A549 (cell line): ENCODE results near the gene SNCAIP. TPM values are rescaled to one million over a fixed set of nuclear protein-coding genes. Genes with fewer than 3 reads are reported as not detected.
A peak's percentile ranks its signal among the peaks of the same experiment; 100 is the strongest.

ENCODE experiments used
- ATAC-seq, 2 experiments: fragments of 200-7000 bp in 1 of 2; fragments of >200 bp in 1 of 2; cut with Nextera tagmentation in 1 of 2; cut with Tn5 transposase in 1 of 2; 3 replicates each; pipeline versions ENCODE4 v1.8.0 to v1.9.1; 2018 to 2020; ENCODE audit warnings: mild to moderate bottlenecking in 1 of 2, moderate library complexity in 1 of 2
- CTCF ChIA-PET: fragments of 300-600 bp; sonication (Branson Sonifier 250); formaldehyde crosslinking; extraction: SDS; loops from one replicate; lab custom pipeline; 2021; ENCODE audit warnings: antibody characterized with exemption, inconsistent platforms; lab: Yijun Ruan, JAX
- POLR2A ChIA-PET: fragments of 350-600 bp; formaldehyde crosslinking; extraction: SDS; loops from one replicate; lab custom pipeline; 2021; ENCODE audit warnings: antibody characterized with exemption, inconsistent platforms; lab: Yijun Ruan, JAX
- DNase-seq, 2 experiments: peaks; one replicate each; pipeline versions ENCODE4 v3.0.0 to v3.0.0-alpha.2; 2011 to 2016; ENCODE audit warnings: low read depth in 1 of 2, low spot score in 1 of 2
- FAIRE-seq: peaks from 2 replicates; lab custom pipeline; 2011; peaks lifted over from hg19 to GRCh38; lab: Jason Lieb, UNC
- H3K27ac ChIP-seq, 2 experiments: fragments of >200 bp; sonication (Bioruptor Twin); formaldehyde crosslinking; 3 replicates each; pipeline ENCODE4 v1.5.1; 2016 to 2017
- H3K4me1 ChIP-seq: fragments of >200 bp; sonication (Bioruptor Twin); formaldehyde crosslinking; 3 replicates; pipeline ENCODE4 v1.6.1; 2016
- H3K4me2 ChIP-seq: fragments of >200 bp; sonication (Bioruptor Twin); formaldehyde crosslinking; 3 replicates; pipeline ENCODE4 v1.6.1; 2016
- H3K4me3 ChIP-seq: fragments of >200 bp; sonication (Bioruptor Twin); formaldehyde crosslinking; 3 replicates; pipeline ENCODE4 v1.5.1; 2016
- H3K9me3 ChIP-seq: fragments of >200 bp; sonication (Bioruptor Twin); formaldehyde crosslinking; 3 replicates; pipeline ENCODE4 v1.6.1; 2016
- CBX8 ChIP-seq: fragments of 200-600 bp; sonication (generic); IDR thresholded peaks from 2 replicates; pipeline ENCODE4 v1.6.1; 2016
- CEBPB ChIP-seq, 2 experiments: fragments of >200 bp in 1 of 2; sonication (Bioruptor Twin) in 1 of 2; formaldehyde crosslinking in 1 of 2; IDR thresholded peaks; 2 replicates each; pipeline ENCODE4 v1.6.1; 2012 to 2016
- CHD2 ChIP-seq: fragments of 150-350 bp; IDR thresholded peaks from 2 replicates; pipeline ENCODE4 v1.6.1; 2014; ENCODE audit warnings: low read length; ENCODE audit not compliant: partially characterized antibody
- EHF ChIP-seq: fragments of 250-450 bp; sonication (Bioruptor Pico); IDR thresholded peaks from 2 replicates; pipeline ENCODE4 v1.5.0; 2020; ENCODE audit warnings: mild to moderate bottlenecking
- ESRRA ChIP-seq: fragments of 150-350 bp; IDR thresholded peaks from 2 replicates; pipeline ENCODE4 v1.6.1; 2014; ENCODE audit warnings: mild to moderate bottlenecking, low read length, borderline replicate concordance
- FOSB ChIP-seq: fragments of 250-450 bp; sonication (Bioruptor Pico); IDR thresholded peaks from 2 replicates; pipeline ENCODE4 v1.5.0; 2020; ENCODE audit warnings: mild to moderate bottlenecking, moderate library complexity
- GATA3 ChIP-seq: IDR thresholded peaks from 2 replicates; pipeline ENCODE4 v1.6.1; 2012; ENCODE audit warnings: borderline replicate concordance
- HOXA7 ChIP-seq: fragments of 250-450 bp; sonication (Bioruptor Pico); IDR thresholded peaks from 2 replicates; pipeline ENCODE4 v1.5.0; 2020; ENCODE audit warnings: mild to moderate bottlenecking, moderate library complexity
- KDM1A ChIP-seq: fragments of 200-600 bp; sonication (generic); IDR thresholded peaks from 2 replicates; pipeline ENCODE4 v1.6.1; 2016; ENCODE audit warnings: low read depth, mild to moderate bottlenecking
- KDM5A ChIP-seq: fragments of 200-600 bp; sonication (generic); IDR thresholded peaks from 2 replicates; pipeline ENCODE4 v1.6.1; 2016; ENCODE audit warnings: antibody characterized with exemption, mild to moderate bottlenecking
- MAFK ChIP-seq: fragments of 450-650 bp; IDR thresholded peaks from 2 replicates; pipeline ENCODE4 v1.6.1; 2014; ENCODE audit not compliant: partially characterized antibody
- MAZ ChIP-seq: fragments of 150-350 bp; IDR thresholded peaks from 2 replicates; pipeline ENCODE4 v1.6.1; 2014; ENCODE audit warnings: antibody characterized with exemption, low read depth, low read length, borderline replicate concordance
- NFE2L2 ChIP-seq: fragments of 150-350 bp; conservative IDR thresholded peaks from 2 replicates; pipeline ENCODE4 v1.6.1; 2014; ENCODE audit warnings: low read length
- NR3C1 ChIP-seq: fragments of >200 bp; sonication (Bioruptor Twin); formaldehyde crosslinking; IDR thresholded peaks from 3 replicates; pipeline ENCODE4 v1.6.1; 2017
- POLR2A ChIP-seq: IDR thresholded peaks from 2 replicates; pipeline ENCODE4 v1.6.1; 2012; ENCODE audit warnings: mild to moderate bottlenecking, low read length
- POLR2AphosphoS2 ChIP-seq: conservative IDR thresholded peaks from 2 replicates; pipeline ENCODE4 v1.6.1; 2012; ENCODE audit warnings: low read length, improper control_type of control experiment, inconsistent platforms
- RAD21 ChIP-seq, 2 experiments: fragments of >200 bp in 1 of 2; sonication (Bioruptor Twin) in 1 of 2; formaldehyde crosslinking in 1 of 2; IDR thresholded peaks in 1 of 2; conservative IDR thresholded peaks in 1 of 2; 2 replicates in 1 of 2; 3 replicates in 1 of 2; pipeline ENCODE4 v1.6.1; 2012 to 2018; ENCODE audit warnings: inconsistent platforms in 1 of 2
- RCOR1 ChIP-seq: fragments of 150-350 bp; IDR thresholded peaks from 2 replicates; pipeline ENCODE4 v1.6.1; 2014; ENCODE audit warnings: antibody characterized with exemption, low read length, low read depth
- RNF2 ChIP-seq: fragments of 200-600 bp; sonication (generic); IDR thresholded peaks from 2 replicates; pipeline ENCODE4 v1.6.1; 2016; ENCODE audit warnings: low read depth, mild to moderate bottlenecking, antibody characterized with exemption, moderate library complexity, borderline replicate concordance
- SMC3 ChIP-seq: fragments of >200 bp; sonication (Bioruptor Twin); formaldehyde crosslinking; IDR thresholded peaks from 3 replicates; pipeline ENCODE4 v1.6.1; 2018; ENCODE audit warnings: inconsistent platforms
- SREBF2 ChIP-seq: fragments of 450-650 bp; IDR thresholded peaks from 2 replicates; pipeline ENCODE4 v1.6.1; 2014; ENCODE audit warnings: mild to moderate bottlenecking, moderate library complexity
- TFCP2L1 ChIP-seq: fragments of 250-450 bp; sonication (Bioruptor Pico); IDR thresholded peaks from 2 replicates; pipeline ENCODE4 v1.5.0; 2021; ENCODE audit warnings: mild to moderate bottlenecking
- WGBS: methylation state at CpG from one replicate; pipeline ENCODE4 v1.1.6; 2017; ENCODE audit errors: missing lambda C conversion rate; 5-methylcytosine and 5-hydroxymethylcytosine counted together
- polyA plus RNA-seq, 4 experiments: library from polyadenylated mRNA; depleted of rRNA in 3 of 4; stranded (reverse); fragments of >200 nt; fragmentation: RNase III in 1 of 4; extraction: RNeasy Plus Mini Kit Qiagen cat#74134 plus additional on column Dnase treatment in 1 of 4; gene quantifications; 2 replicates in 3 of 4; 3 replicates in 1 of 4; pipeline ENCODE4 v1.2.3, GENCODE V29; 2011 to 2017
- TF ChIP-seq, protein P1 (sequence below): fragments of 250-450 bp; sonication (Bioruptor Pico); IDR thresholded peaks from 2 replicates; pipeline ENCODE4 v1.5.0; 2021; ENCODE audit warnings: mild to moderate bottlenecking, moderate library complexity, borderline replicate concordance
- TF ChIP-seq, protein P2 (sequence below): fragments of >200 bp; sonication (Bioruptor Twin); formaldehyde crosslinking; IDR thresholded peaks from 3 replicates; pipeline ENCODE4 v1.6.1; 2016
- TF ChIP-seq, protein P3 (sequence below): fragments of >200 bp; sonication (Bioruptor Twin); formaldehyde crosslinking; IDR thresholded peaks from 3 replicates; pipeline ENCODE4 v1.5.1; 2016
- TF ChIP-seq, protein P4 (sequence below): fragments of >200 bp; sonication (Bioruptor Twin); formaldehyde crosslinking; IDR thresholded peaks from 2 replicates; pipeline ENCODE4 v1.6.1; 2016
- TF ChIP-seq, protein P5 (sequence below): IDR thresholded peaks from 2 replicates; pipeline ENCODE4 v1.6.1; 2012

Gene SNCAIP
- polyA plus RNA-seq, 2 of the 4 experiments (the other 2 are of a cell fraction), result 0.03 to 0.04 TPM

DNA sequence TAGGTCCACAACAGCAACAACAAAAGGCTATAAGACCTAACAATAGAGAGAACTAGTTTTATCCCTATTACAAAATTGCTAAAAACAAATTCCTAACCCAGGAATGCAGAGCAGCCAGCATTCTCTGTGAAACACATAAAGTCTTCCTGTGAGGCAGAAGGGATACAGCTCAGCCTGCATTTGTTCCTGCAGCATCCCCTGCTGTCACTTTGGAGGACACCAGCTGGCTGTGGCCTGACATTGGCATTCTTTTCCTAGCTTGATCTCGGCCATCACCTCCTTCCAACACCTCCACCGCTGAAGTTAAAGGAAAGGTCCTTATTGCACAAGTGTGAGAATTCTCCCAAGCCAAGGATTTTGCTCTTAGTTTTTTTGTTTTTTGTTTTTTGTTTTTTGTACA lies 186.1 kb downstream of the SNCAIP start:
- WGBS, result 54% methylated on average over 2 of the region's 2 CpGs
- ChIA-PET CTCF (no interaction called here), POLR2A (no interaction called here)
- H3K4me1 ChIP-seq, result no peaks in the 10 kb centered on the region
- TF ChIP-seq MAFK, result no peak
- TF ChIP-seq ESRRA, result no peak
- TF ChIP-seq RAD21 (conservative IDR thresholded peaks at IDR 0.05 in 1 of 2, IDR thresholded peaks at IDR 0.05 in 1 of 2), result peak in 1 of 2 experiments; percentile 32; a peak in 1 of 5 replicates
- TF ChIP-seq, all 56 proteins: peak for 1
- no peaks in the 10 kb centered on the region for H3K9me3 ChIP-seq
- no peak overlapping the region for H3K4me3 ChIP-seq
- DNase-seq, result no peak
- ATAC-seq, result no peak
- no peak overlapping the region for H3K27ac ChIP-seq
- no peak overlapping the region for H3K4me2 ChIP-seq
- no peak for FAIRE-seq

DNA sequence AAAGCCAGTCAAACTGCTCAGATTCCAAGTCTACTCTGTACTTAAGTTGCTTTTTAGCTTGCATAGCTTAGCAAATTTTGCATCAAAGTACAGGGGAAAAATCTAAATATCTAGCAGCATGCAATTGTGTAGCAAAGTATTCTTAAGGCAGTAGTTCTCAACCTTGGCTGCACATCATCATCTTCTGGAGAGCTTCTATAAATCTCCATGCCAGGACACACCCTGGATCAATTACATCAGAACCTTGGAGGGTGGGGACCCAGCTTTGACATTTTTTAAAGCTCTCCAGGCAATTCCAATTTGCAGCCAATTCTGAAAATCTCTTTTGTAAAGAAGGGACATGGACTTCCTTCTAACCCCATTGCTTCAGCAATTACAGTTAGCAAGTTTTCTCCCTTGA lies 187.5 kb downstream of the SNCAIP start:
- TF ChIP-seq, protein P1, sequence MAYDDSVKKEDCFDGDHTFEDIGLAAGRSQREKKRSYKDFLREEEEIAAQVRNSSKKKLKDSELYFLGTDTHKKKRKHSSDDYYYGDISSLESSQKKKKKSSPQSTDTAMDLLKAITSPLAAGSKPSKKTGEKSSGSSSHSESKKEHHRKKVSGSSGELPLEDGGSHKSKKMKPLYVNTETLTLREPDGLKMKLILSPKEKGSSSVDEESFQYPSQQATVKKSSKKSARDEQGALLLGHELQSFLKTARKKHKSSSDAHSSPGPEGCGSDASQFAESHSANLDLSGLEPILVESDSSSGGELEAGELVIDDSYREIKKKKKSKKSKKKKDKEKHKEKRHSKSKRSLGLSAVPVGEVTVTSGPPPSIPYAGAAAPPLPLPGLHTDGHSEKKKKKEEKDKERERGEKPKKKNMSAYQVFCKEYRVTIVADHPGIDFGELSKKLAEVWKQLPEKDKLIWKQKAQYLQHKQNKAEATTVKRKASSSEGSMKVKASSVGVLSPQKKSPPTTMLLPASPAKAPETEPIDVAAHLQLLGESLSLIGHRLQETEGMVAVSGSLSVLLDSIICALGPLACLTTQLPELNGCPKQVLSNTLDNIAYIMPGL (CRISPR knock-in tag), result no peak
- TF ChIP-seq, protein P2, sequence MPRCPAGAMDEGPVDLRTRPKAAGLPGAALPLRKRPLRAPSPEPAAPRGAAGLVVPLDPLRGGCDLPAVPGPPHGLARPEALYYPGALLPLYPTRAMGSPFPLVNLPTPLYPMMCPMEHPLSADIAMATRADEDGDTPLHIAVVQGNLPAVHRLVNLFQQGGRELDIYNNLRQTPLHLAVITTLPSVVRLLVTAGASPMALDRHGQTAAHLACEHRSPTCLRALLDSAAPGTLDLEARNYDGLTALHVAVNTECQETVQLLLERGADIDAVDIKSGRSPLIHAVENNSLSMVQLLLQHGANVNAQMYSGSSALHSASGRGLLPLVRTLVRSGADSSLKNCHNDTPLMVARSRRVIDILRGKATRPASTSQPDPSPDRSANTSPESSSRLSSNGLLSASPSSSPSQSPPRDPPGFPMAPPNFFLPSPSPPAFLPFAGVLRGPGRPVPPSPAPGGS, result no peak
- TF ChIP-seq KDM5A (no peak), NFE2L2 (no peak), SREBF2 (no peak), RNF2 (no peak), MAZ (no peak), CBX8 (no peak), GATA3 (no peak), CEBPB (IDR thresholded peaks at IDR 0.05) (no peak), POLR2A (no peak)
- TF ChIP-seq, protein P3, sequence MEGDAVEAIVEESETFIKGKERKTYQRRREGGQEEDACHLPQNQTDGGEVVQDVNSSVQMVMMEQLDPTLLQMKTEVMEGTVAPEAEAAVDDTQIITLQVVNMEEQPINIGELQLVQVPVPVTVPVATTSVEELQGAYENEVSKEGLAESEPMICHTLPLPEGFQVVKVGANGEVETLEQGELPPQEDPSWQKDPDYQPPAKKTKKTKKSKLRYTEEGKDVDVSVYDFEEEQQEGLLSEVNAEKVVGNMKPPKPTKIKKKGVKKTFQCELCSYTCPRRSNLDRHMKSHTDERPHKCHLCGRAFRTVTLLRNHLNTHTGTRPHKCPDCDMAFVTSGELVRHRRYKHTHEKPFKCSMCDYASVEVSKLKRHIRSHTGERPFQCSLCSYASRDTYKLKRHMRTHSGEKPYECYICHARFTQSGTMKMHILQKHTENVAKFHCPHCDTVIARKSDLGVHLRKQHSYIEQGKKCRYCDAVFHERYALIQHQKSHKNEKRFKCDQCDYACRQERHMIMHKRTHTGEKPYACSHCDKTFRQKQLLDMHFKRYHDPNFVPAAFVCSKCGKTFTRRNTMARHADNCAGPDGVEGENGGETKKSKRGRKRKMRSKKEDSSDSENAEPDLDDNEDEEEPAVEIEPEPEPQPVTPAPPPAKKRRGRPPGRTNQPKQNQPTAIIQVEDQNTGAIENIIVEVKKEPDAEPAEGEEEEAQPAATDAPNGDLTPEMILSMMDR, result no peak
- DNase-seq (no peak), ATAC-seq (no peak), FAIRE-seq (no peak)
- Histone ChIP-seq H3K4me3 (no peak overlapping the region), H3K27ac (no peak overlapping the region), H3K4me2 (no peak overlapping the region), H3K9me3 (no peaks in the 10 kb centered on the region), H3K4me1 (no peaks in the 10 kb centered on the region)
- POLR2A ChIA-PET, result no interaction called here
- CTCF ChIA-PET, result interaction anchor here (1.6 kb wide), 1 partner anchor 845 kb away, joined by 4 read pairs; no protein-coding TSS in a partner anchor

DNA sequence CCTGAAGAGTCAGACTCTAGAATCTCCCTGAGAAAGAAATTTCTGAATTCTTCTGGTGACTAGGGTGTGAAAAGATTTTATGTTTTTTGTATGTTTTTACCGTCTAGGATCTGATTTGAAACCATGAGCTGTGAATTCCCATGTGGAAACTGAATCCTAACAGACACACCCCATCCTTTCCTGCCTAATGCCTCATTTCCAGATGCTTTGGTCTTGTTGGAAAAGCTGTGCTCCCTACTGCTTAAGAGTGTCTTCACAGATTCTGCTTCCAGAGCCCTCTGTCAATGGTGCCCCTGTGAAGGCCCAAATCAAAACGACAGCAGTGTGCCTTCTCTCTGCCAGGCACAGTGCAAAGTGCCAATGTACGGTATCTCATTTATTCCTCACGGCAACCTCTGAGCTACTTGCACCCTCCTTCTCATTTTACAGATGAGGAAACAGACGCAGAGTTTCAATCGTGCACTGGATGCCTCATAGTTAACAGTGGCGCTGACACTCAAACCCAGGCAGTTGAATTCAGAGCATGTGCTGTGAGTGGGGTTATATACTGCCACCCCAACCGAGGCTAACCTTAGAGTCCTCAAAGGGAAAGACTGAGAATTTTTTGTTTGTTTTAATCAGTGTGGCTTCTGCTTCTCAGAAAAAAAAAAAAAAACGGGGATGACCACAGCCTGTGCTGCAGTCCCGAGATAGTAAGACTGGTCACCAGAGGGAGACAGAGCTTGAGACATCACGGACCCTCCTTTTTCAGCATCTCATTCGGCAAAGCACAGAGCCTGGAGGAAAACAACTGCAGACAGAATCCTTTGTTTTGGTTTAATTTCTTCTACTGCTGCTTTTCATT lies 188.4 kb downstream of the SNCAIP start:
- H3K27ac ChIP-seq, result no peak overlapping the region; a peak in 1 of 6 replicates
- FAIRE-seq (no peak), ATAC-seq (peak; percentile 94 to 98), DNase-seq (peak; percentile 48 to 56)
- no peak overlapping the region for H3K4me3 ChIP-seq
- H3K4me2 ChIP-seq, result 0 out of 3 replicates have a peak overlapping the region, but pooled peaks have one; percentile 4
- no peaks in the 10 kb centered on the region for H3K4me1 ChIP-seq
- POLR2A ChIA-PET, result interaction anchor here (0.6 kb wide), 1 partner anchor 57 kb away, joined by 3 read pairs; no protein-coding TSS in a partner anchor
- 37% methylated on average over 12 of the region's 12 CpGs for WGBS
- H3K9me3 ChIP-seq, result no peaks in the 10 kb centered on the region
- CTCF ChIA-PET, result interaction anchor here (0.6 to 1.6 kb wide), 9 partner anchors 38 to 923 kb away, joined by 3 to 5 read pairs (median 3); partner anchors contain the start of gene CEP120
- TF ChIP-seq KDM1A (no peak), CBX8 (no peak), CEBPB (IDR thresholded peaks at IDR 0.05) (no peak), FOSB (no peak), EHF (CRISPR knock-in tag) (no peak), SMC3 (peak; percentile 66), RCOR1 (no peak), TFCP2L1 (no peak), NR3C1 (no peak), HOXA7 (CRISPR knock-in tag) (no peak), CHD2 (no peak), POLR2AphosphoS2 (no peak)
- TF ChIP-seq, protein P3, result peak; percentile 65
- TF ChIP-seq, protein P4, sequence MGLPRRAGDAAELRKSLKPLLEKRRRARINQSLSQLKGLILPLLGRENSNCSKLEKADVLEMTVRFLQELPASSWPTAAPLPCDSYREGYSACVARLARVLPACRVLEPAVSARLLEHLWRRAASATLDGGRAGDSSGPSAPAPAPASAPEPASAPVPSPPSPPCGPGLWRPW, result no peak
- TF ChIP-seq, protein P5, sequence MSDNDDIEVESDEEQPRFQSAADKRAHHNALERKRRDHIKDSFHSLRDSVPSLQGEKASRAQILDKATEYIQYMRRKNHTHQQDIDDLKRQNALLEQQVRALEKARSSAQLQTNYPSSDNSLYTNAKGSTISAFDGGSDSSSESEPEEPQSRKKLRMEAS, result no peak
